HepG2 (cell line): ENCODE data around the gene BCL2L2. TPM values are rescaled to one million over a fixed set of nuclear protein-coding genes. Genes with fewer than 3 reads are reported as not detected.

Experiments
- AGO2 ChIP-seq: fragments of 200-400 bp; formaldehyde crosslinking; optimal IDR thresholded peaks from 2 replicates; pipeline ENCODE3; 2017; ENCODE audit warnings: mild to moderate bottlenecking, low read depth, low read length, moderate library complexity
- CBX5 ChIP-seq: sonication (generic); formaldehyde crosslinking; IDR thresholded peaks from 2 replicates; pipeline ENCODE4 v1.4.0; 2020; ENCODE audit warnings: missing genetic modification reagents, borderline replicate concordance
- CTCF ChIP-seq: sonication (generic); formaldehyde crosslinking; IDR thresholded peaks from 2 replicates; pipeline ENCODE4 v1.5.0; 2020; ENCODE audit warnings: mild to moderate bottlenecking, missing genetic modification reagents, moderate library complexity
- GATAD2A ChIP-seq: IDR thresholded peaks from 2 replicates; pipeline ENCODE4 v1.6.1; 2016
- HOXA5 ChIP-seq: sonication (generic); formaldehyde crosslinking; IDR thresholded peaks from 2 replicates; pipeline ENCODE4 v1.4.0; 2020; ENCODE audit warnings: missing genetic modification reagents
- MTF1 ChIP-seq: sonication (generic); formaldehyde crosslinking; IDR thresholded peaks from 2 replicates; pipeline ENCODE4 v1.5.0; 2020; ENCODE audit warnings: missing genetic modification reagents
- NFYC ChIP-seq: IDR thresholded peaks from 2 replicates; pipeline ENCODE4 v1.6.1; 2016; ENCODE audit warnings: missing genetic modification reagents, missing compliant biosample characterization
- PPARG ChIP-seq: conservative IDR thresholded peaks from 2 replicates; pipeline ENCODE4 v1.6.1; 2016; ENCODE audit warnings: missing biosample characterization, missing genetic modification reagents
- REL ChIP-seq: sonication (generic); formaldehyde crosslinking; conservative IDR thresholded peaks from 2 replicates; pipeline ENCODE4 v1.8.0; 2022; ENCODE audit warnings: mild to moderate bottlenecking, missing genetic modification reagents, moderate library complexity
- TEAD2 ChIP-seq: sonication (generic); formaldehyde crosslinking; IDR thresholded peaks from 2 replicates; pipeline ENCODE4 v1.9.0; 2021; ENCODE audit warnings: missing genetic modification reagents
- YEATS4 ChIP-seq: sonication (generic); formaldehyde crosslinking; IDR thresholded peaks from 2 replicates; pipeline ENCODE4 v1.4.0; 2020; ENCODE audit warnings: missing genetic modification reagents, borderline replicate concordance
- ZBTB1 ChIP-seq: sonication (generic); formaldehyde crosslinking; IDR thresholded peaks from 2 replicates; pipeline ENCODE4 v1.4.0; 2020; ENCODE audit warnings: missing genetic modification reagents, borderline replicate concordance
- ZBTB43 ChIP-seq: sonication (generic); formaldehyde crosslinking; conservative IDR thresholded peaks from 2 replicates; pipeline ENCODE4 v1.4.0; 2020; ENCODE audit warnings: missing genetic modification reagents
- ZFX ChIP-seq: sonication (generic); formaldehyde crosslinking; IDR thresholded peaks from 2 replicates; pipeline ENCODE4 v1.4.0; 2020; ENCODE audit warnings: mild to moderate bottlenecking, low read depth, missing genetic modification reagents, moderate library complexity
- ZNF136 ChIP-seq: sonication (generic); formaldehyde crosslinking; IDR thresholded peaks from 2 replicates; pipeline ENCODE4 v1.8.1; 2022; ENCODE audit warnings: low read depth, mild to moderate bottlenecking, moderate library complexity, missing genetic modification reagents
- ZNF260 ChIP-seq: sonication (generic); formaldehyde crosslinking; IDR thresholded peaks from 2 replicates; pipeline ENCODE4 v1.4.0; 2020; ENCODE audit warnings: missing genetic modification reagents, low read depth, mild to moderate bottlenecking, borderline replicate concordance
- ZNF367 ChIP-seq: sonication (generic); formaldehyde crosslinking; IDR thresholded peaks from 2 replicates; pipeline ENCODE4 v1.4.0; 2020; ENCODE audit warnings: missing genetic modification reagents, borderline replicate concordance
- ZNF468 ChIP-seq: sonication (generic); formaldehyde crosslinking; IDR thresholded peaks from 2 replicates; pipeline ENCODE4 v1.8.0; 2022; ENCODE audit warnings: mild to moderate bottlenecking, moderate library complexity, missing genetic modification reagents
- ZNF513 ChIP-seq: sonication (generic); formaldehyde crosslinking; conservative IDR thresholded peaks from 2 replicates; pipeline ENCODE4 v1.5.0; 2020; ENCODE audit warnings: missing genetic modification reagents
- ZNF549 ChIP-seq: sonication (generic); formaldehyde crosslinking; IDR thresholded peaks from 2 replicates; pipeline ENCODE4 v1.5.0; 2020; ENCODE audit warnings: missing genetic modification reagents
- ZNF570 ChIP-seq: sonication (generic); formaldehyde crosslinking; IDR thresholded peaks from 2 replicates; pipeline ENCODE4 v1.4.0; 2020; ENCODE audit warnings: mild to moderate bottlenecking, missing genetic modification reagents, borderline replicate concordance
- ZNF841 ChIP-seq: sonication (generic); formaldehyde crosslinking; IDR thresholded peaks from 2 replicates; pipeline ENCODE4 v1.8.1; 2023; ENCODE audit warnings: missing genetic modification reagents, borderline replicate concordance
- polyA plus RNA-seq, 8 experiments: library from polyadenylated mRNA; depleted of rRNA in 3 of 8; stranded (reverse) in 7 of 8; unstranded in 1 of 8; fragments of >200 nt; fragmentation: Illumina TruSeq in 4 of 8; extraction: Trizol in 4 of 8; gene quantifications; 2 replicates each; pipeline versions ENCODE4 v1.2.1 to v1.2.3, GENCODE V29; 2011 to 2016; ENCODE audit warnings: low read depth in 4 of 8, missing spikeins in 1 of 8, mixed read lengths in 1 of 8; ENCODE audit not compliant: insufficient read depth in 1 of 8
- total RNA-seq, 5 experiments: library from RNA; depleted of rRNA; stranded (reverse); fragments of >200 nt; fragmentation: Illumina TruSeq; extraction: Trizol; gene quantifications; 2 replicates each; pipeline ENCODE4 v1.2.3, GENCODE V29; 2016; ENCODE audit warnings: low read depth in 1 of 5
- TF ChIP-seq, protein P1 (sequence below): fragments of 450-650 bp; IDR thresholded peaks from 2 replicates; pipeline ENCODE4 v1.6.1; 2017

BCL2L2 gene
- total and polyA plus RNA-seq, 2 of the 13 experiments (the other 11 are each of a cell fraction or from before 2014, with no cell fraction given) = 28.1 to 49.8 TPM

GRCh38 chr14:23321572-23322547 is 15.2 kb downstream of the BCL2L2 start (continued):
- TF ChIP-seq ZNF136 (CRISPR knock-in tag) (0 out of 2 replicates have a peak, but pooled peaks have one; percentile 50), HOXA5 (CRISPR knock-in tag) (peak; percentile 69; the same call in 1 of the 2 replicates), ZNF841 (CRISPR knock-in tag) (peak; percentile 3; the same call in 1 of the 2 replicates), ZNF513 (CRISPR knock-in tag) (0 out of 2 replicates have a peak, but pooled peaks have one; percentile 11), ZNF367 (CRISPR knock-in tag) (0 out of 2 replicates have a peak, but pooled peaks have one; percentile 28), REL (CRISPR knock-in tag) (no peak; the same call in 1 of the 2 replicates), ZBTB1 (peak; percentile 84; the same call in 1 of the 2 replicates), ZNF260 (CRISPR knock-in tag) (no peak), CTCF (no peak), ZBTB43 (no peak; the same call in 1 of the 2 replicates), TEAD2 (peak; percentile 41), PPARG (CRISPR knock-in tag) (no peak; the same call in 1 of the 2 replicates), MTF1 (CRISPR knock-in tag) (0 out of 2 replicates have a peak, but pooled peaks have one; percentile 58), NFYC (CRISPR knock-in tag) (peak; percentile 42; the same call in 1 of the 2 replicates), ZNF468 (CRISPR knock-in tag) (no peak), GATAD2A (CRISPR knock-in tag) (peak; percentile 40), YEATS4 (CRISPR knock-in tag) (peak; percentile 74), ZNF570 (CRISPR knock-in tag) (peak; percentile 22; the same call in 1 of the 2 replicates), ZNF549 (CRISPR knock-in tag) (peak; percentile 83; the same call in 1 of the 2 replicates), CBX5 (CRISPR knock-in tag) (peak; percentile 73; the same call in 1 of the 2 replicates), AGO2 (peak; percentile 93), ZFX (CRISPR knock-in tag) (peak; percentile 82)
- TF ChIP-seq, protein P1, sequence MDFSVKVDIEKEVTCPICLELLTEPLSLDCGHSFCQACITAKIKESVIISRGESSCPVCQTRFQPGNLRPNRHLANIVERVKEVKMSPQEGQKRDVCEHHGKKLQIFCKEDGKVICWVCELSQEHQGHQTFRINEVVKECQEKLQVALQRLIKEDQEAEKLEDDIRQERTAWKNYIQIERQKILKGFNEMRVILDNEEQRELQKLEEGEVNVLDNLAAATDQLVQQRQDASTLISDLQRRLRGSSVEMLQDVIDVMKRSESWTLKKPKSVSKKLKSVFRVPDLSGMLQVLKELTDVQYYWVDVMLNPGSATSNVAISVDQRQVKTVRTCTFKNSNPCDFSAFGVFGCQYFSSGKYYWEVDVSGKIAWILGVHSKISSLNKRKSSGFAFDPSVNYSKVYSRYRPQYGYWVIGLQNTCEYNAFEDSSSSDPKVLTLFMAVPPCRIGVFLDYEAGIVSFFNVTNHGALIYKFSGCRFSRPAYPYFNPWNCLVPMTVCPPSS = no peak
